ENCODE results near the gene RND1.

Gene RND1

GRCh38 chr12:48827026-48827425, 38.6 kb downstream of the RND1 start:
- no peak for DNase-seq (ENCODE audit: low read depth)

GRCh38 chr12:48826209-48826855, 39.3 kb downstream of the RND1 start:
- no peak for DNase-seq (ENCODE audit: low read depth)

DNA sequence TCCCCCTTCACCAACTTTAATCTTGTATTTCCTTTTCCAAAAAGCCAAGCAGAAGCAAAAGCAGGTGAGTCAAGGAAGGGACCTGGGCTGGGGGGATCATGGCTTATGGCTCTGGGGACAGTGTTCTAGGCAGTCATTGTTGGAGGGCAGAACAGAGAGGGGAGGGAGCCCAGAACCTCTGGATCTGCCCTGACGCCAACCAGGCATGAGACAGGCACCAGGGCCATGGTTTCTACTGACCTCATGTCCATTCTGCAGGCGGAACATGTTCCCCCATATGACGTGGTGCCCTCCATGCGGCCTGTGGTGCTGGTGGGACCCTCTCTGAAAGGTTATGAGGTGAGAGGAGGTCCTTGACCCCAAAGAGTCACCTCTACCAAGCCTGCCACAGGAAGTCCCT, 40.8 kb downstream of the RND1 start:
- no peak for DNase-seq (ENCODE audit: low read depth)

DNA sequence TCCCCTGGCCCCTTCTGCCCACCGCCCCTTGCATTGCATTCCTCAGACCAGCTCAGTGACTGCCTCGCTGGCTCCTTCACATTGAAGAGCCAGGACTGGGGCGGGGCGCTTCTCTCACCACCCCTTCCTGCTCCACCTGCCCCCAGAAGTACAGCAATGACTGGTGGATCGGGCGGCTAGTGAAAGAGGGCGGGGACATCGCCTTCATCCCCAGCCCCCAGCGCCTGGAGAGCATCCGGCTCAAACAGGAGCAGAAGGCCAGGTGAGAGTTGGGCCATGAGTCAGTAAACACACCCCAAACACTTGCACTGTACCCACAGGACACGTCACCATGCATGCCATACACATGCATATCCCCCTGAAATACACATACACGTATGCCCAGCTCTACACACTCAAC, 41.6 kb downstream of the RND1 start:
- DNase-seq (ENCODE audit: low read depth), result no peak

DNA sequence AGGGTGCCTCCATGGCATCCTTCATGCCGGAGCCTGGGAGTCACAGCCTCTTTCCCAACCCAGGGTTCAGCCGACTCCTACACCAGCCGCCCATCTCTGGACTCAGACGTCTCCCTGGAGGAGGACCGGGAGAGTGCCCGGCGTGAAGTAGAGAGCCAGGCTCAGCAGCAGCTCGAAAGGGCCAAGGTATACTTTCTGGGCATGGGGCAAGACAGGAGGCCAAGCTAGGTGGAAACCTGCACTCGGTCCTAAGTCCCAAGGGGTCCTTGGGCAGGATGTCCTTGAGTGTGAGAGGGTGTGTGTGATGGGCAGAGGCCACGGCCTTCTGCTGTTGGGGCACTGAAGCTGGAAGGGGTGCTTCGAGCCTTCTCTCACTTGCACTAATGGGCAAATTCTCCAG, 42.4 kb downstream of the RND1 start:
- DNase-seq (ENCODE audit: low read depth), result no peak

DNA sequence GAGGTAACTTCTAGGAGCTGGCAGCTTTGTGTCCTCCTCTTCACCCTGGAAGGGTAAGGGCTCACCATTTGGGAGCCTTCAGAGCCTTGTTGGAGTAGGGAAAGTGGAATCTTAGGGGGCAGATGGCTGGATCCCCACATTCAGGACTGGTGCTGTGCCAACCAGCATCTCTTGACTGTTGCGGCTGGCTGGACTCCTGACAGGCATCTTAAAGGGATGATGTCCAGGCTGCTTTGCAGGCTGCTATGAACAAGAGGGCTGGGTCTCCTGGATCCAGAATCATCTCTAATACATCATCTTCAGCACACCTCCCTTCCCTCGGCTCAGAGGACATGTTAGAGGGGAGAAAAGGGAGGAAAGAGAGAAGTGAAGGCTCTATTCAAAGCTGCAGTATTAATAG, 43.0 kb downstream of the RND1 start:
- DNase-seq (ENCODE audit: low read depth), result no peak

- no peak for DNase-seq (ENCODE audit: low read depth)
Observed at GRCh38 chr12:48822139-48822538, 43.5 kb downstream of the RND1 start.

GRCh38 chr12:48819986-48820725, 45.5 kb downstream of the RND1 start:
- DNase-seq (ENCODE audit: low read depth), result no peak

DNA sequence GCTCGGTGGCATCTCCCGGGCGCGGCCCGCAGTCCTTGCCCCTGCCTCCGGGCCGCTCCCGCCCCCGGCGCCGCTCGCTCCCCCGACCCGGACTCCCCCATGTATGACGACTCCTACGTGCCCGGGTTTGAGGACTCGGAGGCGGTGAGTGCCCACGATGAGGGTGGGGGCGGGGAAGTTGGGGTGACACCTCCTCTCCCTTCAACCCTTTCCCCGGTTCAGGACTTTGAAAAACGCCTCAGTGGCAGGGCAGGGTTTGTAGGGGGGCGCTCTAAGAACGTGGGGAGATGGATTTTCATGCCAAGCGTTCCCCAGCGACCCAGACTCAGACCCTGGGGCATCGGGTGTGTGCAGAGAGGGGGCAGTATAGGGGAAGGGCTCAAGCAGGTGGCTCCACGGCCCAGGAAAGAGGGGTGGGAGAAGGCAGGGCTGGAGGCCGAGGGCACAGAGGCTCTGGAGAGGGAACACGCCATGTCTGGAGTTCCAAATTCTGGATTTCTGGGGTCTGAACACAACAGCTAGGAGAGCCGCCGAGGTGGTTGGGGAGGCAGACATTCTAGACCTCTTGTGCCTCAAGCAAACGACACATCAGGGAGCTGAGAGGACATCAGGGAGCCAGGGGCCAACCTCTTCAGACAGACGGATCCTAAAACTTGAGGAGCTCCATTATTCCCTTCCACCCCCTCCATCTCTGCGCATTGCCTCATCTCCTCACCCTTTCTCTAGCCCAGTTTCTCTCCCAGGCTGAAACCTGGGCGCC, 46.7 kb downstream of the RND1 start:
- DNase-seq (ENCODE audit: low read depth), result peak; percentile 13

DNA sequence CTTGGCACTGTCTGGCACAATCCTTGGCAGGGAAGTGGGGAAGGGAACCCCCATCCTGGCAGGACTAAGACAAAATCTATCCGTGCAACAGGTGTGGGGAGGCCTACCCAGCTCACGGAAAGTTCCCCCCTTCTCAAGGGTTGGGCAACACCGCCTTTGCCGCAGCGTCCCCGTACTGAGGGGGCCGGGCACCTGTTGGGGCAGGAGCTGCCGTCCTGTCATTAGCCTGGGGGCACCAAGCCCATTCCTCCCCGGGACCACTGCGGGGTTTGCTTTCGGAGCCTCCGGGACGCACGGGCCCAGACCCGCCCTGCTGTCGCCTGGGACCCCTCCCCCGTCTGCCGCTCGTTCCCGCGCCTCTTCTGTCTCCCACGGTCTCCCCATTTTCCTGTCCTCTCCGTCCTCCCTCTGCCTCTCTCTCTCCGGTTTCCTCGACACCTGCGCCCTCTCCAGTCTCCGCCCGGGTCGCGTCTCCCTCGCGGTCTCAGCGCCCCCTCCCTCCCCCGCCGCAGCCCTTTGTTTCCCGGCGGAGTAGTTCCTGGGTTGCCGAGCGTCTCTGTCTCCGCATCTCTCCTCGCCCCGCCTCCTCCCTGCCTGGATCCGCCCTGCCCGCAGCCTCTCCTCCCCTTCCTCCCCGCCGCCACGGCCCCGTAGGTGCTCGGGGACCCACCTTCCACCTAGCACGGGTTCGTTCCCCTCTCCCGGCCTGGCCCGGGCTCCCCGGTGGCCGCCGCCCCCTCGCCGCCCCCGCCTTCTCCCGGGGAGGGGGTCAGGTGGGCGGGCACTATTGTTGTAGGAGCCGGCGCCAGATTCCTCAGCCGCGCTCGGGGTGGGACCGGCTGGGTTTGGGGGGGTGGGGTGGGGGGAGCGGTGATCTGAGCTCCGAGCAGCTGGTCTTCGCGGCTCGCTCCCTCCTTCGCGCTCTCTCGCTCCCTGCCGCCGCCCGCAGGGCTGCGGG, 47.5 kb downstream of the RND1 start, which contains the start of gene CACNB3:
TSS of gene CACNB3 (plus strand) at position 624 of the 958 bp plus-strand sequence. CDS start 434 bp downstream, outside the sequence.
- DNase-seq (ENCODE audit: low read depth), result peak; percentile 62

GRCh38 chr12:48816143-48816854, 49.4 kb downstream of the RND1 start:
- DNase-seq (ENCODE audit: low read depth), result no peak

DNA sequence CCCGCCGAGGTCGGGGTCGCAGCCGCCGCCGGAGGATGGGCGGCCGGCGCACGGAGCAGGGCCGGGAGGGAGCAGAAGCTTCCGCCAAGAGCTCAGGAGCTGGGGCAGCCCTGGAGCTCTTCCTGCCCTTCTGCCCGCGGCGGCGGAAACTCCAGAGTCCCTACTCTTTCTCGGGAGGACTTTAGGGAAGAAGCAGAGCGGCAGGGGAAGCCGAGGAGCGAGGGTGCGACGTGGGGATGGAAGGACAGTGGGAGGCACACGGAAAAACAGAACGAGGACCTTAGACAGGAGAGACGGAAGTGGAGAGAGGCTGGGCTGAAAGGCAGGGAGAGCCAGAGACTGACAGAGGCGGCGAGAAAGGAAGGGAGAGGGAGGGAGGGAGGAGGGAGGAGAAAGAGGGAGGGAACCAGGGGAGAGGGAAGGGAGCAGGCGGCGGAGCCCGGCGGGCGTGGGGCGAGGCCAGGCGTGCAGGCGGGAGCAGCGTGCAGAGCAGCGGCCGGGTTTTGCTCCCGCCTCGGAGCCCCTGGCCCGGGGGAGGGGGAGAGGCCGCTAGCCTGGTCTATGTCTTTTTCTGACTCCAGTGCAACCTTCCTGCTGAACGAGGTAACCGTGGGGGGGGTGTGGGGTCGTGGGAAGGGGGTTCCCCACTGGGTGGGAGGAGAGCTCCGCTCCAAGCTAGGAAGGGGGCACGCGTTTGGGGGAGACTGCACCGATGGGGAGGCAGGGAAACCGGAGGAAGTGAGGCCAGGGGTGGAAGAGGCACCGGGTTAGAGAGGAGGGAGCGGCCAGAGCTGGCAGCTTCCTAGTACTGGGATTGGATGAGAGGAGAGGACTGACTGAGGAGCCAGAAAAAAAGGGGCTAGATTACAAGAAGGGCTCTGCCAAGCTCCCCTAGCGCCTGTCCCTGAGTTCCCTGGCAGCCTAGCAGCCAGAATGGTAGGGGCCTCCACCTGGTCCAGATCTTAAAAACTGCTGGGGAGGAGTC, 50.3 kb downstream of the RND1 start:
- no peak for DNase-seq (ENCODE audit: low read depth)

GRCh38 chr12:48814262-48815125, 51.2 kb downstream of the RND1 start:
- peak; percentile 44 for DNase-seq (ENCODE audit: low read depth)

- DNase-seq (ENCODE audit: low read depth), result no peak
Observed at GRCh38 chr12:48813465-48814261, 52.0 kb downstream of the RND1 start.

GRCh38 chr12:48812389-48812788, 53.3 kb downstream of the RND1 start:
- DNase-seq (ENCODE audit: low read depth), result no peak

DNA sequence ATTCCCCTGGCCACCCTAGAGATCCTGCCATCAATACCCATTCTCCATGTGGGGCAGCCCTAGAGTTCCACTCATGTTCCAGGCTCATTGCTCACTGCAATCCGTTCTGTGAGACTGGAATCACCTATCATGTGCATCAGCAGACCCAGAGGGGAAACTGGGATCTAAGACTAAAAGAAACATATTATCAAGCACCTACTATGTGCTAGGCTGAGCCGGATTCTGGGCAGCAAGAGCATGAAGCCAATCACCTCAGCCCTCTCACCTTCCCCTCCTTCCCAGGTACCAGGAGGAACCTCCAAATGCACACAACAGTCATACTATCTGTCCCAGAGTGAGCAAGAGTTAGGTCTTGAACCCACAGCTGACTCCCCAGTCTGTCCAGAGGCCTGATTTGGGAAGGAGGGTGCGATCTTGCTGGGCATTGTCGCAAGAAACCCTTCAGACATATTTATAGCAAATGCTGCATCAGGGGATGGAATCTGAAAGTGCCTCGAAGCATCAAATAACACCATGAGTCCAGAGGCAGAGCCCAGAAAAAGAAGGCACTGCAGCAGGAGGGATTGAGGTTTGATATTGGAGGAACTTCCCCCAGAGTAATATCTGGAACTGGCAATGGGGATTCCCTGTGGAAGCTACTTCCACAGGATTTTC, 54.1 kb downstream of the RND1 start:
- no peak for DNase-seq (ENCODE audit: low read depth)

DNA sequence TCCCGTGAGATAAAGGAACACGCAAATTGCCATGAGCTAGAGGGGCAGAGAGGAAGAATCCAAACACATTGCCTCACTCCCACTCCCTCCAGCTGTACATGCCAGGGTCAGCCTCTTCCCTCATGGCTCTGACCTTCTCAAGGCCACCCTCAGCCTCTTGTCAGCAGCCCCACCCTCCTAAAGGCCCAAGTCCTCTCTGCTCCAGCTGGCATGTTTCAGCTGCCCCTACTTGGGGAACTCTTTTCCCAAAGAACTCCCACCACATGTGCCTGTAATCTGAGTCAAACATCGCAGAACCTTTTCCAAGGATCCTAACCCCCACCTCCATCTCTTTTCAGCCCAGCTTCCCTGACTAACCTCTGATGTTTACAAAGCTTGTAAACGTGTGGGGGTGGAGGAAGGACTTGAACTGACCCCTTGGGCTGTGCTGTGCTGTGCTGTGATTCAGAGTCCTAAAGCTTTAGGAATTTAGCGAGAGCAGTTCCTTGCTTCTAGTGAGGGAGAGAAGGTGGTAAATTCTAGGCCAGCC, 54.7 kb downstream of the RND1 start:
- no peak for DNase-seq (ENCODE audit: low read depth)
